Stimulated activated CD8-positive, alpha-beta memory T cell treated with anti-CD3 and anti-CD28 coated beads, Interleukin-7, amount 100 ng/mL, for 48 hours (primary cell): ENCODE data around the gene UBAC2.

Experiments used
- DNase-seq, 2 donors: peaks; one replicate each; pipeline ENCODE4 v3.0.0-alpha.2; 2020; ENCODE audit warnings: low read depth in 1 of 2; ENCODE audit errors: extremely low read depth in 1 of 2

The UBAC2 gene

DNA sequence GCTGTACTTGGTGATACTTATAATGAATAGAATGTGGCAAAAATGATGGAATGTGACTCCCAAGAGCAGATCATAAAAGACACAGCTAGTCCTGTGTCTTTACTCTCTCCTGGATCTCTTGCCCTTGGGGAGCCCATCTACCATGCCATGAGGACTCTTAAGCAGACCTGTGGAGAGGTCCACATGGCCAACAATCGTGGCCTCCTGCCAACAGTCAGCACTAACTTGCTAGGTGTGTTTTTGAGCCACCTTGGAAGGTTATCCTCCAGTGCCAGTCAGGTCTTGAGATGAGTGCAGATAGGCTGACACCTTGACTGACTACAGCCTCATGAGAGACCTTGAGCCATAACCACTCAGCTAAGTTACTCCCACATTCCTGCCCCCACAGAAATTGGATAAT is 128.8 kb downstream of the UBAC2 start:
- DNase-seq: no peak

DNA sequence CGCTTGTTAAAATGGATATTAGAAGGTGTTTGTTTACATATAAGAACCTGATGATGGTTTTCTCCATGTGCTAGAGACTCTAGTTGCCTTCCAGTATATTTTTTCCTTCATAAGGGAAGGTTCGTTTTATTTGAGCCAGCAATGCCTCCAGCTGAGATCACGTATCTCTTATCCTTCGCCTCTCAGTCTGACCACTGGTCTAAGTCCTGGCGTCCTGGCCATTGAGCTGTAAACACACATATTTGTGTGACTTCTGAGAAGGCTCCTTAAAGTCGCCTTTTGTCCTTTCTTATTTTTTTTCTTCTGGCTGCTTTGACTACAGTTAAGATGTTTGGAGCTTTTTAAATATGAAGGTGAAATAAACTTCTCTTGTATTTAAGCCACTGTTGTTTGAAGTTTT is 130.3 kb downstream of the UBAC2 start:
- DNase-seq: no peak

DNA sequence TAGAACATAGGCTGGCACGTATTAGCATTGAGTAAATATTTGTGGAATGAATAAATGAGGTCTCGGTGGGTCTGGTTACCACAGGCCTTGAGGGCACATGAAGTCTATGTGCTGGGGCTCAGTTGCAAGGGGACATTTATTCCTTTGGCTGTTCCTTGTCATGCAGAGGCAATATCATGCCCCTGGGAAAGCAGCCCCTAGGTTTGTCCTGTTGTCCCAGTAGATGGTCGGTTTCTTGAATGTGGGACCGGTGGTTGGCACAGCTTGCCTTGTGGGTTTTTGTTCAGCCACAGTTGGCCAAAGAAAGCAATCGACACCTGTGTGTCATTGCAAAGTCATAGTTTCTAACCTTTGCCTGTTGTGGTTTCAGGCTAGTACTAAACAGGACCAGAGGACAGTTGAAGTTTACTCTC is 131.2 kb downstream of the UBAC2 start:
- no peak for DNase-seq

DNA sequence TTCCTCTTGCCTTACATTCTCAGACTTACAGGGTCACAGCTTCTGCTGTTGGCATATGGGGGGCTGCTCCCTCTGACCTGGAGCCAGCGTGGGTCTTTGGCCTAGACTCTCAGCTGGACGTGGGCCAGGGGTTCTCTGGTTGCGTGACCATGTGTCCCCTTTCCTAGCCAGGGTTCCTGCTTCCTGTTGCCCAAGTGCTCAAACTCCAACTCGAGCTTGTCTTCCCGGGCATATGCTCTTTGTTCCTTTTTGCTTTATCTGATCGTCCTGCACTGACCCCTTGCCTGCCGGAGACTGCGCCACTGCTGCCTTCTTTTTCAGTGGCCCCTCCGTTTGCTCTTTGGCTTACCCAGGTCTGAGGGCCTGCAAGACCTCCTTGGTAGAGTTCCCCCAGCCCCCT is 131.8 kb downstream of the UBAC2 start:
- no peak for DNase-seq

DNA sequence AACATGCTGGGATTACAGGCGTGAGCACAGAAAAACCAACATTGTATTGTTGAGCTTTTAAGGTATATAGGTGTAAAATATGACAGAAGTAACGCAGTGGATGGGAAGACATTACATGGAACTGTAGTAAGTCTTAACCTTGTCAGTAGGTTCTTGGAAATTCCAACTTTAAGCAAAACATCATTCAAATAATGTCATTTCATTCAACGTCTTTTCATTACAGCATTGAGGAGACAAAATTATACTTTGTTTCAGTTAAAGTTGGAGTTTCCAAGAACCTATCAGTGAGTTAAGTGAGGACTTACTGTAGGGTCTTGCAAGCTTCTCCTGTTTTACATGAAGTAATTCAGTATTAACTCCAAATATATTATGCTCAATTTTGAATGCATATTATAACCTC is 133.6 kb downstream of the UBAC2 start:
- DNase-seq: no peak

DNA sequence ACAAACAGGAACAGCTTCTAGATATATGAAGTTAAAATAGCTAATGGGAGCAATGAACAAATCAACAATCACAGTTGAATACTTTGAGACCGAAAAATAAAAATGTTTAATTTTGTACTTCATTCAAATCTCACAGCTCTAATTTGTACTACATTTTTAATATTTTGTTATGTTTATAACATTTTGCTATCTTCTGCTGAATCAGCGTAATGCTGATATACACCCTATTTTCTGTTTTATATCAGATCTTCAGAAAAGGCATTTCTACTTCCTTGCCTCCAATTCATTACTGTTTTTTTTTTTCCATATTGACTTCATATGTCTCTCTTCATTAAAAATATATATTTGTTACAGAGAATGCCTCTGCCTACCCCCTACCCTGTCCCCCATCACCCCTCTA is 134.4 kb downstream of the UBAC2 start:
- DNase-seq: no peak

DNA sequence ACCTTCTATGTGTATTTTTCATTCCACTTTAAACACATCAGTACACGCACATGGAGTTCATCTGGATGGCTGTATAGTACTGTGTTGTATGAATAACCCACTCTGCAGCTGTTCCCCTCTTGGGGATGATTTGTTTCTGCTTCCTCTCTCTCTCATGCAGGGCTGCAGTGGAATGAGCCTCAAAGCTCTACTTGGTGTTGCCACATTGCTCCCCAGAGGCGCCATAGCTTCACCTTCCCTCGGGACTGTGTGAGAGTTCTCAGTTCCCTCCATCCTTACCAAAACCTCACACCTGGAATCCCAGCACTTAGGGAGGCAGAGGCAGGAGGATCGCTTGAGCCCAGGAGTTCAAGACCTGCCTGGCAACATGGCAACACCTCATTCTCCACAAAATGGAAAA is 134.9 kb downstream of the UBAC2 start:
- DNase-seq: no peak

DNA sequence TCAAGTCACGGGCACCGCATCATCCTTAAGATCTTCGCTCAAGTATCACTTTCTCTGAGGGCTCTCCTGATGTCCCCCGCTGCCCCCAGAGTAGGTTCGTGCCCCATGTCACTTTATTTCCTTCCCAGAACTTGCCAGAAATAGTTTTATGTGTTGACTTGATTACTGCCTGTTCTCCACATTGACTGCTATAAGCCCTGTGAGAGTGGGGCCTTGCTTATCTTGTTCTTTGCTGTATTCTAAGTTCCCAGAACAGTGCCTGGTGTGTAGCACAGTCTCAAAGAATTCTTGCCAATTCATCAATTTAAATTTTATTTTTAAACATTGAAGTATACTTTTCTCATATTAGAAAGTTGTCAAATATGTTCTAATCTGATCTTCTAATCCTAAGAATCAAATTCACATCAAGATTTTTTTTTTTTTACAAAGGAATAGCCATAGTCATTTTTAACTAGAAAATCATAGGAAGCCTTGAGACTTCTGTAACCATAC is 138.6 kb downstream of the UBAC2 start:
- no peak for DNase-seq

DNA sequence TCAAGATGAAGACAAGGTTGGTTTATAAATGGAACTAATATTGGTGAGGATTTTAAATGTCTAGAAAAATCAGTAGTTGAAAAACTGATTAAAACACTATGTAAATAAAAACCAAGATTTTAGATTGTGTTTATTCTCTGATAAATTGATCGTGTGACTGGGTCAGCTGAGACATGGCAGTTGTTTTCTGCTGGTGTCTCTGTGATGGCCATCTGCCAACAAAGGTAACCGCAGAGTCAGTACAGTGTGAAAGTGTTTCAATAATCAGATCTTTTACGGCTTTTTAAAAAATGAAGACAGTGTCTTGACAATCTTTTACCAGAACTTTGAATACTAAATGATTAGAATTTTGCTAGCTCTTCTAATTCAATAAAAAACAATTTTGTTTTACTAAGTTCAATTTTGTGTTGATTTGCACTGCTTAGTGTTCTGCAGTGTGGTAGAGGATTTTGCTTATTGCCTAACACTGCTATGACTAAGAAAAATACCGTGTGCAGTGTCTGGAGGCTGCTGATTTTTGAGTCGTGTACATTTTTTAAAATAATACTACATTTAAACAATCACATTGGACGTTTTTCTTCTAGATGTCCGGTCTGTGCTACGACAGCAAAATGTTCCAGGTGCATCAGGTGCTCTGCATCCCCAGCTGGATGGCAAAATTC is 139.2 kb downstream of the UBAC2 start:
- no peak for DNase-seq

DNA sequence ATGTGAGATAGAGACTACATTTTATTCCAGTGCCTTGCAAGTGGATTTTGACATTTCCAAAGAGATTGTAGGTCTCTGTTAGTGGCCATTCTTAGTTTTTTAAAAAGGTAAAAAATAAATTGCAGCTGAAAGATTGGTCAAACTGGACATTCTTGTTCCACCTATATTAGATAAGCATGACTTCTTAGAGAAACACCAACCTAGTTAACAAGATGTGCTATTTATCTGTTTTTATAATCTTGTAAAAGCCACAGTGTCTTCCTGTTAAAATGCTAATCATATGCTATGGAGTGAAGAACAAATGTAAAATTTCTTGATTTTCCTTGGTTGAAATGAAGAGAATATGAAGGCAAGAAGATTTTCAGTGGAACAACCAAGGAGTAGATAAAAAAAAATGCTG is 140.0 kb downstream of the UBAC2 start:
- DNase-seq: no peak

DNA sequence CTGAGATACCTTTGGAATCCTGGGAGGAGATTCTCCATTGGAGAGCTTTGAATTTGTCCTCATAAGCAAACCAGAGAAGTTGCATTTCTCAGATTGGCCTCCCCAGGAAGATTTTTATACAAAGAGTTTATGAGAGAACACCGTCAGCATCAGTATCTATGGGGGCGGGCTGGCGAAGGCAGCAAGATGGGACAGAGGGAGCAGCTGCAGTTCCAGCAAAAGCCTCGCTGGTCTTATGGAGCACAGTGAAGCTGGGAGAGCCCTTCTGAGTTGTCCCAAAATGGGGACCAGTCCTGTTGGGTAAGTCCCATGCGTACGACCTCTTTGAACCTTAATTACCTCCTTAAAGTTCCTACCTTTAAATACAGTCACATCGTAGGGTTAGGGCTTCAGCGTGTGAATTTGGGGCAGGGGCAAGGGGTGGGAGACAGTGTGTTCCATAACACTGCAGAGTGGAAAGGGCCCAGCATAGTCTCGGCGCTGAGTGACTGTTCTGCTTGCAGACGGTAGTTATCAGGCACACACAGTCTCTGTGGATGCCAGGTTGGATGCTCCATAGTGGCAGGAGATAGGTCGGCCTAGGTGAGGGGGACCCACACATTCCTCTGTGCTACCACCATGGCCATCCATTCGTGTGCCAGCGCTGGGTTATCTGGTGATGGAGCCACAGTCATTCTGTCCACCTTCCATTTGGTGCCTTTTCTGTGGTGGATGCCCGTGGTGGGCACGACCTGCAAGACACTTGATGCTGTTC is 141.5 kb downstream of the UBAC2 start:
- no peak for DNase-seq

DNA sequence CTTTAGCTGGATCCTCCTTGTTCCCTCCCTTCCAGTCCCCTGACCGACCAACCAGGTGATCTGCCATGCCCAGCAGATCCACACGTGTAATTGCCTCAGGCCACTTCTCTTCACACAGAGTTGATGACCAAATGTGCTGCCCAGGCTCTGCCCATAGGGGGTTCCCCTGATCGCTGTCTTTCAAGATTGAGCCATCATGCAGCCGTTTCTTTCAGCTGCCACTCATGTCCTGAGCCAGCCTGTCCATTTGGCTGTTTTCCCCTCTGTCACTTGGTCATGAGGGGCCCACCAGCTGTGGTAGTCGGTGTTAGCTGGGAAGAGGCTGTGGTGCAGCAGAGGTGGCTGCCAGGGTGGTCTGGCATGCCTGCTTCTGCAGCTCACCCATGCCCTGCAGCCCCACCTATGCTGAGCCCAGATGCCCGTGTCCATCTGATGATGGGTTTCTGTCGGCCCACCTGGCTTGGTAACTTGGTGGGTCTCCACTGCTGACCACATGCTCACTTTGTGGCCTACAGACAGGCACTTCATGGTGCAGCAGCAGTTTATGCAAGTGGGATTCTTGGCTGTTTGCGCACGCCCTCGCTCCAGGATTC is 142.2 kb downstream of the UBAC2 start:
- DNase-seq: no peak

DNA sequence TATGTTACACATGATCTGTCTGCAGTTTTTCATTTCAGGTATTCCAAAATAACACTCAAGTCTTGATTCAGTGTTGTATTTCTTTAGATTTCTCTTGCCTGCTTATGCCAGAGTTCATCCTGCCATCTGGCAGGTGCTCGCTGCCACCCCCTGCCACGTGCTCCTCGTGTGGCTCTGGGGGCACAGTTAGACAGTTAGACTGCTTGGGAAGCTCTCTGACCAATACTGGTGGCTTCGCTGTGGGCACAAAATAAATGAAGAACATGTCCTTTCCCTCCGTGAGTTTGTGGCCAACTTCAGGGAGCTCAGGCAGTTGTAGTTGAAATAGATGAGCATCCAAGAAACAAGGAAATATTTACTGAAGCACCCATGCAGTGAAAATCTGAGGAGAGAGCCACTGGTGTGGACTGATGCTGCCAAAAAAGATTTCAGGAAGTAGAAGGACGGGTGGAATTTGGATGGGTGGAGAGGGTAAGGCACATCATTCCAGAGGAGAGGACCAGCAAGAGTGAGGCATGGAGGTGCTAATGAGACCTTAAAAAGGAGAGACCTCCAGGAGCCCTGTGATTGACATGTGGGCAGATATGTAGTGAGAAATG is 144.1 kb downstream of the UBAC2 start:
- no peak for DNase-seq

DNA sequence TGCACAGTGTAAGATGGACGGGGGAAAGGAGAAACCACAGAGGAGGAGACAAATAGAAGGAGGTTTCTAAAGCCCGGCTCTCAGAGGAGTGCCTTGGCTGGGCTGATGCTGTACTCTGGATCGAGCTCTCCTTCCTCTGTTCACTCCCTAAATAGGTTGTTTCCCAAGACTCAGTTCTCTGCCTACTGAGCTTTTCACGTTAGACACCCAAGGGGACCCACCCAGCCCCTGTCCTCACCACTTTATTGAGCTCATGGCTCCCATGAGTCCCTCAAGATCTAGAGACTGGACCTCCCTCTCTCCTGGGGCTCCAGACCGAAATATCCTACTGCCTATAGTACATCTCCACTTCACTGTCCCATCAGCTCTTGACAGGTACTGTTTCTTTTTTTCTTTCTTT is 144.7 kb downstream of the UBAC2 start:
- no peak for DNase-seq

DNA sequence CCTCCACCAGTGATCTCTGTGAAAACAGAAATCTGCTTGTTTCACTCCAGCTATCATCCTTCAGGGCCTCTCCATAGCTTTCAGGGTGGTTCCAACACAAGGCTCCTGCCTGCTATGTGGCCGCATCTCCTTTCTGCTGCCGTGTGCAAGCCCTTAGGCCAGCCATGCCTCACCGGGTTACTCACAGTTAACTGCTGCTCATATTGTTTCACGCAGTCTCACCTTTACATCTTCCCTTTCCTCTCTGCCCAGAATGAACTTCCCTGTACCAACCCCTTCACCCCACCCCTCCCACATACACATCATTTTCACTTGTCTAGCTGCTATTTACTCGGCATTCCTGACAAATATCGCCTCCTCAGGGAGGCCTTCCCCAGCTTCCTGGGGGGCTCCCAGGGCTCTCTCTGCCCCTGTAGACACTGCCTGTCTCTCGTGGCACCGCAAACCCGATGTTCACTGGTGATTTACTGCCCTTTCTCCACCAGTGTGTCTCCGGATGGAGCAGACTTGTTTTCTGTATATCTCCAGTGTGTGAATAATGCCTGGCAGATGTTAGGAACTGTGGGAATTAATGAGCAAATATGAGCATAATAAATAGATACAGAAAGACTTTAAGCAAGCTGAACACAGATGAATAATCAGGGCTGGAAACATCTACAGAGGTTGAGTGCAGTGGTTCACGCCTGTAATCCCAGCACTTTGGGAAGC is 145.8 kb downstream of the UBAC2 start:
- DNase-seq: no peak

DNA sequence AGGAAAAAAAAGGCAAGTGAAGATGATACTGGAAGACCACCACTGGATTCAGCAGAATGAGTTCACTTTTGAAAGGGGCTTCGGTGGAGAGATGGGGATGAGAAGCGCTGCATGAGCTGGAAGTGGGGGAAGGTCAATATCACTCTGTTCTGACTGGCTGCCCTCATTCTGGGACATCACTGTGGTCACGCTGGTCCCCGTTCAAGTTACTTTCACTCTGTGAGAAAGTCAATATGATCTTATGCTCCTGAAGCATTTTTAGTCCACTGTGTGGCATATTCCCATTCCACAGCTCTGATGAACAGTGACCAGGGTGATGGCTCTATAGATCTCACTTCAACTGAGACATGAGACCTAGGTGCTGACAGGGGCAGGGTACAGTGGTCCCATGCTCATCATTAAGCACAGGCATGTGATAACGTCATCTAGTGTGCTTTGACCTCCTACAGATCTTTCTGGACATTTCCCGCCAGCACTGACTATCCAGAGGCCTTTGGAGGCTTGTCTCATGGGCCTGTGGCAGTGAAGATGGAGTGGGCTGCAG is 146.8 kb downstream of the UBAC2 start:
- DNase-seq: no peak

DNA sequence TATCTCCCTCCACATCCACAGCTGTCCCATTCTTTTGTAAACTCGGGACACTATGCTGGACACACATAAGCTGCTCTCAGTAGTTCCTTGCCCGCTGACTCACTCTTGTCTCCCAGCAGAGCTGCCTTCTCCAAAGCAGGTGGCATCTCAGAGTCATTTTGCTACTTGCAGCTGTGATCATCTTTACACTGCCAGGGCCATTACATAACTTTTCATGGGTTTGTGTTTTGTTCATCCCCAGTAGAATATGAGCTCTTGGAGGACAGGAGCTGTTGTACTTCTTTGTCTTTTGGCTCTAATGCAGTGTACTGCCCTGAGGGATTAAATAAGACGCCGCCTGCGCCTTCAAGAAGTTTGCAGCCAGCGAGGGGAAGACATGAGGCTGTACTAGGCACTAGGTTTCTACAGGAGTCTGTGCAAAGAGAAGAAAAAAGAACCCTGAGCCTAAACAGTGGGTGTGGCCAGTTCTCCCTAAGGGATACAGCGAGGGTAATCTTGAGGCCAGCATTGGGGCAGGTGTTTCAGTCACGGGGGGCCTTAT is 147.3 kb downstream of the UBAC2 start:
- no peak for DNase-seq

DNA sequence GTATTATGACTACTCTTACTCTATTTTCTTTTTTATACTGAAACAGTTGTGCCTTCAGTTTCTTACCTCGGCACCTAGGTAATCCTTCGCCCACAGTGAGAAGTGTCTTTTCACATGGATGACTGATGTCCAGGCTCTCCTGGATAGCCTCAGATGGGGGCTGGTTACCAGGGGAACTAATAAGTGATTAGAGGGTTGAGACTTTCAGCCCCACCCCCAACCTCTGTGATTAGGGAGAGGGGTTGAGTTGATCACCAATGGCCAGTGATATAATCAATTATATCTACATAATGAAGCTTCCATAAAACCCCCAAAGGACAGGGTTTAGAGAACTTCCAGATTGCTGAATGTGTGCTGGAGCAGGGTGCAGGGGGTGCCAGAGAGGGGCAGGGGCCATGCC is 149.5 kb downstream of the UBAC2 start:
- DNase-seq: no peak

DNA sequence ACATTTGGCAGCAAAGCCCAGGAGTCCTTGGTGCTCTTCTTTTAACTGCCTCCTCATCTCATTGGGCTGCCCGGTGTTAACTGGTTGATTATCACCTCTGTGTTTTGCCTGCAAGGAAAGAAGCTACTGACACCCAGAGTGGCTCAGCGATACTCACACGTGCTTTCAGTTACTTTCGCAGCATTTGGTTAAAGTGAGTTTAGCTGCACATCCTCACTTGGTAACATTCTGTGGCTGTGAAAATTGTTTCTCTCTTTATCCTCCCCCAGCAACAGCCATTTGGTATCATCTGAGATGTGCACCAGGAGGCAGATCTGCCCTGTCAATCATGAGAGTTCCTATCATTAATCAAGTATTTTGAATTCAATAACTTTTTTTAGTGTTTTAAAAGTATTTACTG is 151.1 kb downstream of the UBAC2 start:
- DNase-seq: no peak

DNA sequence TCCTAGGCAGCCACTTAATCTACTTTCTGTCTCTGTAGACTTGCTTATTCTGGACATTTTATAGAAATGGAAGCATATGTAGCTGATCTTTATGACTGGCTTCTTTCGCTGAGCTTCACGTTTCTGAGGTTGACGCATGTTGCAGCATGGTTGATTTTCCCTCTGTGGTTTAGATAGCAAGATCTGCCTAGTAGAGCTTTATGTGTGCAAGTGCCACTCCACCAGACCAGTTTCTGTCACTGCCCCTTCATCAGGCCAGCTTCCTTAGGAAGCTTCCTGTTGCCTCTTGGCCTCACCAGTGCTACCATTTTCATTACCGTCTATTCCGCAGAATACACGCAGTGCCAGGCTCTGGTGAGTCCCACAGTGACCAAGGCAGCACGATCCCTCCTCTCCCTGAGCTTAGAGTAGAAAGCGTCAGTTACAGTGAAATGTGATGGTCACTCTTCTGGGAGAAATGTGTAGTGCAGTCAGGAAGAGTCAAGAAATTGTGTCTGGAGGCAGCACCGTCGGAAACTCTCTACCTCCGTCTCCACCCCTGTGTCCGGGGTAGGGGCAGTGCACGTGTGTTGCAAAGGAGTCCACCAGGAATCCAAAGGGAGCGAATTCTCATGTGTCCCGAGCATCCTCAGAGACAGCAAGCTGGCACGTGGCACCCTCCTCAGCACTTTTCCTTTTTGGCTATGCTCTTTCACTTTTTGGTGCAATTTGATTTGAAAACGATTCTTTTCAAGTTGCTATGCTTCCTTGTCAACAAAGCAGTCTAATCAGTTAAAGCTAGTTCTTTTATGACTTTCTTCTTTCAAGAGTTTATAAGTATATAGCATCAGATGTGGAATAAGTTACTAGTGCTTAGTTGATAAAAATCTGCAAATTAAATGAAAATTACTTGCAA is 151.9 kb downstream of the UBAC2 start:
- no peak for DNase-seq
